HG03439 (cell line): Measurements from ENCODE around the gene PIK3IP1.
"Not testable (repeated sequence)": the region's sequence is repeated elsewhere in the genome, so short reads cannot be mapped to it uniquely, and the experiment has no call there.

Experiments
- ATAC-seq: cut with Tn5 transposase; IDR thresholded peaks from one replicate; pipeline ENCODE4 v1.9.1; 2021; ENCODE audit warnings: mild to moderate bottlenecking, moderate library complexity; ENCODE audit not compliant: unreplicated experiment

PIK3IP1 gene

GRCh38 chr22:31292236-31292989, at the start of gene PIK3IP1:
PIK3IP1 (minus strand) TSS chr22:31292488; CDS start chr22:31292344, 144 bp downstream.
- ATAC-seq, result no peak

- ATAC-seq, result no peak
Measured at GRCh38 chr22:31341386-31342088, 49.2 kb upstream of the PIK3IP1 start.

GRCh38 chr22:31340765-31341247, 48.5 kb upstream of the PIK3IP1 start:
- ATAC-seq, result no peak

DNA sequence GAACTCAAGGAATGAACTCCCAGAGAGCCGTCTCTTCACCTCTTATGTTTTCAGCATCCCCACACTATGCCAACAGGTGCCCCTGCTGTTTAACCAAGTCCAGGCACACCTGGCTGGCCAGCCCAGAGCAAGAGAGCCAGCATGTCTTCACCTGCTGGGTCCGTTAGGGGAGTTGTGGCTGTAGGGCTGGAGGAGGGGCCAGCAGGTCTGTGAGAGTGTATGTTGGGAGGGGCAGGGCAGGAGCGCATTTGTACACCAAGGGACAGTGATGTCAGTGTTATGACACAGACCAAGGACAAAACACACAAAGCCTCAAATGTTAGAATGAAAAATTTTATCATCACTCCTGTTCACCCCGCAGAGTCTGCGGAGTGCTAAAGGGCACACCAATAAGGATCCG, 48.1 kb upstream of the PIK3IP1 start:
- no peak for ATAC-seq

- ATAC-seq, result no peak
Measured at GRCh38 chr22:31339148-31339832, 47.0 kb upstream of the PIK3IP1 start.

DNA sequence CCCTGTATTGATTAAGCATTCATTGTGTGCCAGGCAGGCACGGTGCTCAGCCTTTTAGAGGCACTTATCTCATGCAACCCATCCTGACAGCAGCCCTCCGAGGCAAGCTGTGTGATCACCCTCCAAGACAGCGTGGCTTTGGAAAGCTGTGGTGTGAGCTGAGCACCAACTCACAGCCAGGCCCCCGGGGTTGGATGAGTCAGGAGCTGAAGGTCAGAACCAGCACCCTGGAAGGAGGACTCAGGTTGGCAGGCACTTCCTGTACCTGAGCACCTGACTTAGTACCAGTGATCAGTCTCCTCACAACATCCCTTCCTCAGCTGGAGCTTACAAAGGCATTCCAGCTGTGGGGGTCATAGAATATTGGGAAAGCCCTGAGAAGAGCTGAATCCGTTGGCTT, 44.9 kb upstream of the PIK3IP1 start:
- no peak for ATAC-seq

DNA sequence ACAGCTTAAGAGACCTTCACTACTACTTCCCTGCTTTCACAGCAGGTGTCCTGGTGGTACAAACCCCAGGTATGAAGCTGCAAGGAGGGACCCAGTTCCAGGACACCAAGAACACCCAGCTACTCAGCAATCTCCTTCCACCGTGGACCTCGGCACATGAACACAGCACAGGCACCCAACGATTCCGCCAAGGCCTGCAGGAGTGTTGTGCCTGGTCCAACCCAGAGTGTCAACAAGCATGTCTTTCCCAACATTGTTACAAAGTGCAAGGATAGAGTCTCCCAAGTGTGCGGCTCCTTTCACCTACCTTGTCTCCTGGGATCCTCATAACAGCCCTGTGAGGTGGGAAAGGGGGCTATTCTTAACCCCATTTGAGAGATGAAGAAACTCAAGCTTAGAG, 42.0 kb upstream of the PIK3IP1 start:
- no peak for ATAC-seq

DNA sequence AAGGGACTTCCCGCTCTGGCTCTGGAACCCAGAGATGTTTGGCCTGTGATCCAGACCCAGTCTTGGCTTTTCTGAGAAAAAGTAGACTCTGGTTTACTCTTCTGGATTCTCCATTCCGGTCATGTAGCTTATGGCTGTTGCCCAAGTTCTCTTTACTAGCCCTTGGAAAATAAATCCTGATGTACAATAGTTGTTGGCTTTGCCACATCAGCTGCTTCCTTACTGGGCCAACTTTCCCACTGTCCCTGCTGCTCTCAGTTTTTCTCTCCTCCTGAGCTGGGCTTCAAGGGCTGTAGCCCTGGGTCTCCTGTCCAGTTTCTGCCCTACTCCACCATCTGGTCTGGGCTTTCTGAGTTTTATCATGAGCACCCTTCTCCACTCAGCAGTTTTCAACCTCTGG, 41.4 kb upstream of the PIK3IP1 start:
- ATAC-seq, result no peak

DNA sequence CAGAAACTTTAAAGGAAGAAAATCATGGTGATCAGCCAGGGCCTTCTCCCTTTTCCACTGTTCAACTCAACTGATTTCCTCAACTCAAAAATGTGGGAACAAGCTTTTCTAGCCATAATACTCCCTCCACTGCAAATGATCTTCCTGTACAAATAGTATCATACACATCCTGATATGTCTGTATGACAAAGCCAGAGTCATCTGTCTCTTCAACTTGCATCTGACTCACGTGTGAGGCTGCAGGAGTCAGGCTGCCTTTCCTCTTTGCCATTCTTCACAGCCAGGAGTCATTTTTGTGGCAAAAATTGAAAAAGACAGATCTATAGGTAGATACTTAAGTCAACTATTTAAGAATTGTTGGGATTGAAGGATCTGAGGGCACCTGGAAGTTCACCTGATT, 40.6 kb upstream of the PIK3IP1 start:
- ATAC-seq, result no peak

GRCh38 chr22:31332010-31332409, 39.7 kb upstream of the PIK3IP1 start:
- no peak for ATAC-seq

DNA sequence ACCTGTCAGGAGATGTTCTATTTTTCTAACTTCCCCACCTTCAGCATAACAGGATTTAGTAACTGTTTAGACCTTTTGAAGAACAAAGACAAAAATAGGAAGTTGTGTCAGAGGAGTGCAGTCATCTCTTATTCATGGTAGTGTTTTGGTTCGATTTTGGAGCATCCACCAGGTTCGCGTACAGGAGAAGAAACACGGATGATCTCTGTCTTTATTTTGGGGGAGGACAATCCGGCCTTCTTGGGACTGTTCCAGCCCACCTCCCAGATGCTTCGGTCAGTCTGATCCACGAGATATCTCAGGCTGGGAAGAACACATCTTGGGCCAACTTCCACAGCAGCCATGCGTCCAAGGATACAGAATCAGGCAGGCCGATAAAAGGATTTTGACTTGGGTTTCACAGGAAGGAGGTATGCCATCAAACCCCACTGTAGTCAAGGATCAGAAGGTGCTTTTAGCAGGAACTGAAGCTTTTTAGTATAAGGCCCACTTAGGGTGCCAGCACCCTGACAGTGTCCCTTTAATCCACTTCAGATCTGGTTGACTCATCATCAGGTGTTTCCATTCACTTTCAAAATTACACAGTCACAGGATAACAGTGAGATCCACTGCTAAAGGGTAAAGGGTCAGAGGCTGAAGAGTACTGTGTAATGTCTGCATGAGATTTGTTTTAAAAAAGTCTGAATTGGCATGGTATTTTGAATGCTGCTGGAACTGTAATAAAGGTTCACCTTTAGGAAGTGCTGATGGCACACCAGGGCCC, 37.3 kb upstream of the PIK3IP1 start:
- no peak for ATAC-seq

DNA sequence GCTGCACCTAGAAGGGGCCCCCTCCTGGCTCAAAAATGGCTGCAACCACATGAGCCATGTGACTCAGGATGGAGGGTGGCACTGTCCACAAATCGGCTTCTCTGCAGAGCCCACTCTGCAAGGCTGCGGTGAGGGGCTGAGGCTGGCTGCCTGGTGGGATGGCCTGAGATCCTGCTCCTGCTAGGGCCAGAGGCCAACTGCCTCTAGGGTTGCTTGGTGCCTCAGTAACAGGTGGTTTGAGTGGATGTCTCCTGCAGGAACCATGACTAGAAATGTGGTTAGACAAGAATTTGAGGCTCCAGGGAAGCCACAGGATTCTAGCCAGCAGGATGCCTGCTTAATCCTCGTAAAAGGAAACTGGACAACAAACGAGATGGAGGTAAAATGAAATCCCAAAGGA, 36.7 kb upstream of the PIK3IP1 start:
- ATAC-seq, result no peak

DNA sequence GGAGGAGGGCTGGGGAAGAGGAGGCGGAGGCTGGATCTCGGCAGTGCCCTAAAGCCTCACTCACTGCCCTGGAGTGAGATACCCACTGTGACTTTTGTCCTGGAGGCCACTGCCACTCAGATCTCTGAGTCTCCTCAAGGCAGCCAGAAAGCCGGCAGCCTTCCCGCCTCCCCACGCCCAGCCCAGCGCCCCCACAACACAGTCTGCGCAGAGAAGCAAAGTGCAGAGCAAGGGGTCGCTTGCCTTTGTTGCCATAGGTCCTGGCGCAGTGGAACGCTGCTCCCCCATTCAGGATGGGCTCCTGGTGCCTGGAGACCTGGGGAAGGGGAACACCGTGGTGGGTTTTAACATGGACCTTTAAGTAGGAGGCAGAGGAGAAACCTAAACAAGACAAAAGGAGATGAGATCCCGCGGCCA, 36.3 kb upstream of the PIK3IP1 start:
- no peak for ATAC-seq

DNA sequence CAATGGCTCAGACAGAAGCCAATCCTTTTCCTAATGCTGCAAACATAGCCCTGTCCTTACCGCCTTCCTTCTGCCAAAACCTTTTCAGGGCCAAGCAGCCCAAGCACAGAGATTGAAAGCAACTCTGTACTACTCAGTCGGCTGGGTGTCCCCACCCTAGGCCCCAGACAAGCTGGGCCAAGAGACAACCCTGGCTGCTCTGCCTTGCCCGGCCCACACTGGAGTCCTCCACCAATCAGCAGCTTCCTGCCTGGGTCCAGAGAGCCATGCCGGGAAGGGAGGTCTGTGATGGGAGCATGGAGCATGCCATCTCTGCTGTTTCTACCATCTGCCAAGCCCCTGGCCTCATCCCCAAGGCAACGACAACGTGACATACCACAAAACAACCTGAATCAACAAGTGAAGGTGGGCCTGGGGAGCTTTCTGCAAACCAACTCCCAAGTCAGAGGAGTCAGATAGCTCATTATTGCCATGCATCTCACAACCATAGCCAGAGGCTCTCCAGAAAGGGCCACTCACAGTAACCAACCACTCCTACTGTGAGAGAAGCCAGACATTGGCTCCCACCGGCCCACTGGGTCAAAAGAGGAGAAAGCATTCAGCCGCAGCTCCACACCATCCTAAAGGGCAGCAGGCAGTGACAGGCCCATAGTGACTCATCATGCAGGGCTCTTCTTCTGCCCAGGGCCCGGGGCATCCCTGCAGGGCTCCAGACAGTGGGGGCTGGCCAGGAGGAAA, 35.7 kb upstream of the PIK3IP1 start:
- ATAC-seq, result no peak

DNA sequence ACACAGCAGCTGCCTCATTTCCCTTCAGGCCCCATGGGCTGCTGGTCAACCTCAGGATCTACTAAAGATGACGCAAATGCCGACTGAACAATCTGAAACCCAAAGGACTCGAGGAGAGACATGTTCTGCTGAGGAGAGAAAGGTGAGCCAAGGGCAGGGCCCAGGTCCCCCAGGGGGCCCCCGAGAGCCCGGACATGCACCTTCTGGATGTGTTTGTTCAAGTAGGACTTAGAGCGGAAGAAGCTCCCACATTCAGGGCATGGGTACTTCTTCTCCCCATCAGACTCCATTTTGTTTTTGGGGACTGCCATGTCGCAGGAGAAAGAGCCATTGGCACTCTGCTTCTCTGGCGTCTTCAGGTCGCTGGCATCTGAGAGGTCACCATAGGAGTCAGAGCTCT, 34.6 kb upstream of the PIK3IP1 start:
- no peak for ATAC-seq

DNA sequence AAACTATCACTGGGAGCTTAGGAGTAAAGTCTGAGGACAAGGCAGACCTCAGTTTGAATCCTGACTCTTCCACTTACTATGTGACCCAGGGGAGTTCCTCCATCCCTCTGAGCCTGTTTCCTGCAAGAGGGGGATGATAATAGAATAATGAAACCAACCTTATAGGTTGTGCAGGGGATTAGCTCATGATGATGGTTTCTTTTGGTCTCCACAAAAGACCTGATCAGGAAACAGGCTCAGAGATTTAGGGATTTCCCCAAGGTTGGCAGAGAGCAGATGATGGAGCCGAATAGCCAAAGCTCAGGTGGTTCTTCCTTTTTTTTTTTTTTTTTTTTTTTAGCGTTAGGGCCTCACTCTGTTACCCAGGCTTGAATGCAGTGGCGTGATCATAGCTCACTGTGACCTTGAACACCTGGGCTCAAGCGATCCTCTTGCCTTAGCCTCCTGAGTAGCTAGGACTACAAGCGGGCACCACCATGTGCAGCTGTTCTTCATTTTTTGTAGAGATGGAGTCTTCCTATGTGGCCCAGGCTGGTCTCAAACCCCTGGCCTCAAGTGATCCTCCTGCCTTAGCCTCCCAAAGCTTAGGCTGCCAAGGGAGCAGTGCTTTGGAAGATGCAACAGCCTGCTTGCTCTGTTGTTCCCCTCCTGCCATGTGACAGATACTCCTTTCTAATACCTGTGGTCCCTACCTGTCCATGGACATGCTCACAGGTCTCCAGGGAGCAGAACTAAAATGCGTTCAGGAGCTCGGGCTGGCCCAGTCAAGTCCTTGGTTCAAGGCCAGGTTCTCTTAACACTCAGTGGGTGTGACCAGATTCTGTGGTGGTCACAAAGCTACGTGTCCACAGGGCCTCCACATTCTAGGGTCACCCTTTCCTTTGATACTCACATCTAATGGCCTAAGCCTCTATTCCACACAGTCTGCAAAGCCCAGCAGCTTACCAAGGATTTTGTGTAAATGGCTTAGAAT, 31.6 kb upstream of the PIK3IP1 start:
- no peak for ATAC-seq

DNA sequence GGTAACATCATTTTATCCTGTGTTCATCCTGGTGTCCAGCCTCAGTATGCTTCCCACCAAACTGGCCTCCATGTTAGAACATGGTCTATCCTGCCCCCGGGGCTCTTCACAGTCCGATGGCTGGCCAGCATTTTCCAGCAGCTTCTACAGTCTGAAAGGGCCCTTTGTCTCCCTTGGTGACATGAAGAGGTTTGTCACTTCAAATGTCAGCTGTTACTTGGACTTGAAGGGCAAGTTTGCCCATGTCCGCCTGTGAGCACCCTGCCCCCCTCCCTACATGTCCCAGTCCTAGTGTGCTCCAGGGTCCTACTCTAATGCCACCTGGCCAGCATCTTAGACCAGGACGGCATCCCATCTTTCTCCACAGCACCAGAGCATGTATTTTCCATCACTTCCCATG, 29.1 kb upstream of the PIK3IP1 start:
- no peak for ATAC-seq

DNA sequence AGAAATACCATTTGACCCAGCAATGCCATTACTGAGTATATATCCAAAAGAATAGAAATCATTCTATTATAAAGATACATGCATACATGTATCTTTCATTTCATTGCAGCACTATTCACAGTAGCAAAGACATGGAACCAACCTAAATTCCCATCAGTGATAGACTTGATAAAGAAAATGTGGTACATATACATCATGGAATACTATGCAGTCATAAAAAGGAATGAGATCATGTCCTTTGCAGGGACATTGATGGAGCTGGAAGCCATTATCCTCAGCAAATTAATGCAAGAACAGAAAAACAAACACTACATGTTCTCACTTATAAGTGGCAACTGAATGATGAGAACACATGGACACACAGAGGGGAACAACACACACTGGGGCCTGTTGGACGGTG, 21.9 kb upstream of the PIK3IP1 start:
- not testable (repeated sequence) for ATAC-seq
